Upper lobe of left lung (tissue), 4 donors: ENCODE results near the gene CCN6.

Experiments
- CTCF ChIP-seq, 6 experiments: fragments of 450-650 bp in 4 of 6; fragments of 200-600 bp in 2 of 6; sonication (generic) in 2 of 6; IDR thresholded peaks; one replicate each; pipeline ENCODE4 v1.5.1; 2016 to 2019; ENCODE audit warnings: antibody characterized with exemption in 6 of 6
- POLR2A ChIP-seq, 4 donors: fragments of 450-650 bp; IDR thresholded peaks; one replicate each; pipeline ENCODE4 v1.5.1; 2016 to 2017; ENCODE audit warnings: antibody characterized with exemption in 4 of 4, mild to moderate bottlenecking in 2 of 4

GRCh38 chr6:112087916-112088315 is 34.0 kb downstream of the CCN6 start:
- TF ChIP-seq CTCF (IDR thresholded peaks at IDR 0.05) (no peak), POLR2A (IDR thresholded peaks at IDR 0.05) (no peak)
